Adrenal gland (tissue), 5 donors: ENCODE data around the gene CLTRN.

Experiments
- POLR2A ChIP-seq, 2 donors: fragments of 450-650 bp; IDR thresholded peaks; one replicate each; pipeline ENCODE4 v1.6.1; 2017; ENCODE audit warnings: antibody characterized with exemption in 2 of 2, mild to moderate bottlenecking in 2 of 2, moderate library complexity in 1 of 2
- TF ChIP-seq, protein P1 (sequence below), 6 experiments: fragments of 450-650 bp in 4 of 6; fragments of 200-600 bp in 2 of 6; sonication (generic) in 1 of 6; IDR thresholded peaks; 1 replicate in 5 of 6; 2 replicates in 1 of 6; pipeline versions ENCODE4 v1.5.1 to v1.8.0; 2016 to 2021; ENCODE audit warnings: antibody characterized with exemption in 6 of 6, mild to moderate bottlenecking in 2 of 6, moderate library complexity in 1 of 6
- donor health status: DM: no; HTN: no; CAD: no.

DNA sequence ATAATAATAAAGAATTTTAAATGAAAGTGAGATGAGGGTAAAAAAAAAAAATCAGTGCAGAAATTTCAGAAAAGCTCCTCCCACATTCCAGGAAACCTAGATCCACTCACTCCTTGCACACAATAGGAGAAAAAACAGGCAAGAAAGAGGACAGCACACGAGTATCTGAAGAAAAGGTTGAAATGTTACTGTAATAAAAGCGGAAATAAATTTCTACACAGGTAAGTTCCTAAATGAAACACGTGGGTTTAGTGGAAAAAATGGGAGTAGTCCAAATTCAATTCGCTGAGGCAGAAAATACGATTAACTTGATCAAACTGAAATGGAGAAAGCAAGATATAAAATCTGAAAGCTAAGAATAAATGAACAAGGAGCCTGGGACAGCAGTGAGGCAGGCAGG lies 61.8 kb downstream of the CLTRN start:
- TF ChIP-seq, protein P1, sequence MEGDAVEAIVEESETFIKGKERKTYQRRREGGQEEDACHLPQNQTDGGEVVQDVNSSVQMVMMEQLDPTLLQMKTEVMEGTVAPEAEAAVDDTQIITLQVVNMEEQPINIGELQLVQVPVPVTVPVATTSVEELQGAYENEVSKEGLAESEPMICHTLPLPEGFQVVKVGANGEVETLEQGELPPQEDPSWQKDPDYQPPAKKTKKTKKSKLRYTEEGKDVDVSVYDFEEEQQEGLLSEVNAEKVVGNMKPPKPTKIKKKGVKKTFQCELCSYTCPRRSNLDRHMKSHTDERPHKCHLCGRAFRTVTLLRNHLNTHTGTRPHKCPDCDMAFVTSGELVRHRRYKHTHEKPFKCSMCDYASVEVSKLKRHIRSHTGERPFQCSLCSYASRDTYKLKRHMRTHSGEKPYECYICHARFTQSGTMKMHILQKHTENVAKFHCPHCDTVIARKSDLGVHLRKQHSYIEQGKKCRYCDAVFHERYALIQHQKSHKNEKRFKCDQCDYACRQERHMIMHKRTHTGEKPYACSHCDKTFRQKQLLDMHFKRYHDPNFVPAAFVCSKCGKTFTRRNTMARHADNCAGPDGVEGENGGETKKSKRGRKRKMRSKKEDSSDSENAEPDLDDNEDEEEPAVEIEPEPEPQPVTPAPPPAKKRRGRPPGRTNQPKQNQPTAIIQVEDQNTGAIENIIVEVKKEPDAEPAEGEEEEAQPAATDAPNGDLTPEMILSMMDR (IDR thresholded peaks at IDR 0.05), result no peak
- no peak for TF ChIP-seq POLR2A (IDR thresholded peaks at IDR 0.05)
